ENCODE results near the gene ATP6V1C2.
"Not testable (repeated sequence)": the region's sequence is repeated elsewhere in the genome, so short reads cannot be mapped to it uniquely, and the experiment has no call there.

The ATP6V1C2 gene

GRCh38 chr2:10817413-10817812 is 96.0 kb downstream of the ATP6V1C2 start:
- no peak for DNase-seq

GRCh38 chr2:10818305-10818704 is 96.9 kb downstream of the ATP6V1C2 start:
- not testable (repeated sequence) for DNase-seq

DNA sequence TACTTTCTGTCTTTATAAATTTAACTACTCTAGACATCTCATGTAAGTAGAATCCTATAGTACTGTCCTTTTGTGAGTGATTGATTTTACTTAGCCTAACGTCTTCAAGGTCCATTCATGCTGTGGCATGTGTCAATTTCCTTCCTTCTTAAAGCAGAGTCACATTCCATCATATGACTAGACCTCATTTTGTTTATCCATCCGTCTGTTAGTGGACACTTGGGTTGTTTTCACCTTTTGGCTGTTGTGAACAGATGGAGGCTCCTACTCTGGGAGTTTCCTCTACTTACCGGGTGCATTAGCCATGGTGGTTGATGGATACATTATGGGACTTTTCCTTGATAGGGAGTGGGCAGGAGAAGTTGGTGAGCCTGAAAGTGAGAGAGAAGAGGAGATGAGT is 97.6 kb downstream of the ATP6V1C2 start:
- DNase-seq = no peak

- DNase-seq = no peak
Measured at GRCh38 chr2:10819714-10820314, 98.4 kb downstream of the ATP6V1C2 start.

- DNase-seq = no peak
Measured at GRCh38 chr2:10820562-10820961, 99.1 kb downstream of the ATP6V1C2 start.

DNA sequence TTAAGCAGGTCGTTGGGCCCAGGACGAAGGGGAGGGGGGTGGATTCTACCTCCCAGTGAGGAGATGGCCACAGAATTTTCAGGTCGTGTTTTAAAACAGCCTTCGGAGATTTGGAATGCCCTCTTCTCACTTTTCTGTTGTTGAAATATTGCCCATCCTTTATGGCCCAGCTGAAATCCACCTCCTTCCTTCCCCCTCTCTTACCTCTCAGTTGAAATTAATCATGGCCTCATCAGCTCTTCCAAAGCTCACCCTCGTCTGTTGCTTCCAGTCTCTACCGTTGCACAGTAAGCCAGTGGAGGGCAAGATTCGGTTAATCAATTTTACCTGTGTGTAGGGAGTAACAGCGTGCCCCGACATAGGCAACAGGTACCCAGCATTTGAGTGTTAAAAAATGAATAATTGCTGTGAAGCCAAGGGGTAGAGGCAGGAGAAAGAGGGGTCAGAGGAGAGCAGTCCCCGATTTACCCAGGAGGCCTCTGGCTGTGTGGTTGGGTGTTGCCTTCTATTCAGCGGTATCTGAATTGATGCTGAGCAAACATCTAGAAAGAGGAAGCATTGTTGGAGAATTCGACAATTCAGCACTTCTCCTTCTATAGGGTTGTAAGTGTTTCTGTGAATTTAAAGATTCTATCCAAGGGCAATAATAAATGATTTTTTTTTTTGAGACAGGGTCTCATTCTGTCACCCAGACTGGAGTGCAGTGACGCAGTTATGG is 99.7 kb downstream of the ATP6V1C2 start:
- no peak for DNase-seq

DNA sequence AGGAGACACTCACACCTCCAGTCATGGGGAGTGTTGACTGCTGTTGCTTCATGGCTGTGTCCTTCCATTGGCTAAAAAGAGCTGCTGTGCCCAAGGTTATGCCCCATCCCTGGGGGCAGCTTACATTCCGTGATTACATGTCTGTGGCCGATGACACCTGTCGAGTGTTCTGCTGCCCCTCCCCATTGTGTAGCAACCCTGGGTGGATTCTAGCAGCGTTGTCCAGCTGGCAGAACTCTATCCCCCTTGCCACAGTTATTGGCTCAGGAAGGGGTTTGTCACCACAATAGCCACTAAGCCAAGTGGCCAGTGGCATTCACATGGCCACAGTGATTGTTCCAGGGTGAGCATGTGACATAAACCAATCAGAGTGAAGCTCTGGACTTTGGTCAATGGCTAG is 102.8 kb downstream of the ATP6V1C2 start:
- DNase-seq = no peak

DNA sequence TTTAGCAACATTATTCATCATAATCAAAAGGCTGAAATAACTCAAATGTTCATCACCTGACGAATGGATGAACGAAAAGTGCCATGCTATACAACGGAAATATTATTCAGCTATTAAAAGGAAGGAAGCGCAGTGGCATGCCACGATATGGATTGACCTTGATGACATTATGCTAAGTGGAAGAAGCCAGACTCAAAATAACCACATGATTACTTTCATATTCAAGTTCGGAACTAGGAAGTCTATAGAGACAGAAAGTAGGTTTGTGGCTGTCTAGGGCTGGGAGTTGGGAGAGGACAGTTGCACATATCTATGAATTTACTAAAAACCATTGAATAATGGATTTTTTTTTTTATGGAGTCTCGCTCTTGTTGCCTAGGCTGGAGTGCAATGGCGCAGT is 104.6 kb downstream of the ATP6V1C2 start:
- DNase-seq = no peak

DNA sequence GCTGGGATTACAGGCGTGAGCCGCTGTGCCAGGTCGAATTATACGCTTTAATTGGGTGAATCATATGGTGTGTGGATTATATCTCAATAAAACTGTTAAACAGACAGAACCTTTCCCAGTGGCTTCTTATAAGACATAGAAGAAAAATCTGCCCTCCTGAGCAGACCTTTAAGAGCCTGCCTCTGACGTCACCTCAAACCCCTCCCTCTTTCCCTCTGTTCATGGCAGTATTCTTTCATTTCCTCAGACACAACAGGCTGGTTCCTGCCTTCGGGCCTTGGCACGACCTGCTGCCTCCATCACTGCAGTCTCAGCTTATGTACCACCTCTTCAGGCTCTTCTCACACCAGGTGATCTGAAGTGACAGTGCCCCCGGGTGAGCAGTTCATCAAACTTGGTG is 105.2 kb downstream of the ATP6V1C2 start:
- DNase-seq = no peak

DNA sequence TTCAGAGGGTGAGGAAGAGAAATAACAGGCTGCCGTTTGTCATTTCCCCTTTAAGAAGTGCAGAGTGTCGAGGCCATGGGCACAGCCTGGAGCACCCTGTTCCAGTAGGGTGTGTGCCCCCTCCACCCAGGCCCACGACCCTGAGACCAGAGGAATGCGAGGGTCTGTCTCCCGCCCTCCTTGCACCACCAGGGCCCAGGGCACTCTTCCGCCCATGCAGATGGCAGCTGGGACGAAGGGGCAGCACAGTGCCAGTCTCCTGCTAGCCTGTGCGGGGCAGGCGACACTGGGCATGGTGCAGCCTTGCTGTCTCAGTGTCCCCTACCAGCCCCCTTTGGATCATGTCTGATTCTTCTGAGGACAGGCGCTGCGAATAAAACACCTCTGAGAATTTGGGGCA is 106.9 kb downstream of the ATP6V1C2 start:
- no peak for DNase-seq

- DNase-seq = no peak
Measured at GRCh38 chr2:10829299-10829698, 107.9 kb downstream of the ATP6V1C2 start.

- no peak for DNase-seq
Measured at GRCh38 chr2:10830203-10830602, 108.8 kb downstream of the ATP6V1C2 start.

- DNase-seq = no peak
Measured at GRCh38 chr2:10830641-10831399, 109.4 kb downstream of the ATP6V1C2 start.

- DNase-seq = no peak
Measured at GRCh38 chr2:10831400-10831985, 110.1 kb downstream of the ATP6V1C2 start.

DNA sequence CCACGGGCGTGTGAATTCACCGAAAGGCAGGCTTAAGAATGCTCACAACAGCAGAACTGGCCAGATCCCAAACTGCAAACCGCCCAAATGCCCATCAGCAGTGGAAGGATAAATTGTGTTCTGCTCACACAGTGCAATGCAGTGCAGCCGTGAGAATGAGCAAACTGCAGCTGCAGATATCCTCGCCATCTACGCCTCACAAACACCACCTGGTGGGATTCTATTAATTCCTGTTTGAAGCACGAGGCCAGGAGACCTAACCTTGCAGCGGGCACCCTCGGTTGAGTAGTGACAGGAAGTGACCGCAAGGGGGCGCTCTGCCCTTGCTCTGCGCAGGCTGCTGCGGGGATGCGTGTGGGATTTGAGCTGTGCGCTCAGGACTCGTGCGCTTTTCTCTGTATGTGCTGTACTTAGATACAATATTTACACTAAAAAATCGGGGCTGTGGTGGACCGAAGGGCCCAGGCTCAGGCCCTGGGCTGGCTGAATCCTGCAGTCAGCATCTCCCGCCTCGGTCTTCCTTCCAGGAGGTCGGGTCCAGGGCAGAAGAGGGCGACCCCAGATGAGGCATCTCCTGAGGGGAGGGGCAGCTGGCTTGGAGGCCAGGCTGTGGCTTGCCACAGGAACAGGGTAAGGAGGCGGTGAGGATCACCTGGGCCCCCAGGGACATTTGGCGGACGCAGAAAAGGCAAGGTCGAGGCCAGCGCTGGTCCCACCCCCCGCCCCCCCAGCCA is 110.9 kb downstream of the ATP6V1C2 start:
- peak; percentile 81 for DNase-seq

- no peak for DNase-seq
Measured at GRCh38 chr2:10833021-10833420, 111.6 kb downstream of the ATP6V1C2 start.

- no peak for DNase-seq
Measured at GRCh38 chr2:10834068-10834655, 112.7 kb downstream of the ATP6V1C2 start.
